ENCODE data around the gene EML1. TPM values are rescaled to one million over a fixed set of nuclear protein-coding genes. Genes with fewer than 3 reads are reported as not detected.

EML1 gene
- total RNA-seq, 2 experiments from 2014 or later, result 1.7 TPM

DNA sequence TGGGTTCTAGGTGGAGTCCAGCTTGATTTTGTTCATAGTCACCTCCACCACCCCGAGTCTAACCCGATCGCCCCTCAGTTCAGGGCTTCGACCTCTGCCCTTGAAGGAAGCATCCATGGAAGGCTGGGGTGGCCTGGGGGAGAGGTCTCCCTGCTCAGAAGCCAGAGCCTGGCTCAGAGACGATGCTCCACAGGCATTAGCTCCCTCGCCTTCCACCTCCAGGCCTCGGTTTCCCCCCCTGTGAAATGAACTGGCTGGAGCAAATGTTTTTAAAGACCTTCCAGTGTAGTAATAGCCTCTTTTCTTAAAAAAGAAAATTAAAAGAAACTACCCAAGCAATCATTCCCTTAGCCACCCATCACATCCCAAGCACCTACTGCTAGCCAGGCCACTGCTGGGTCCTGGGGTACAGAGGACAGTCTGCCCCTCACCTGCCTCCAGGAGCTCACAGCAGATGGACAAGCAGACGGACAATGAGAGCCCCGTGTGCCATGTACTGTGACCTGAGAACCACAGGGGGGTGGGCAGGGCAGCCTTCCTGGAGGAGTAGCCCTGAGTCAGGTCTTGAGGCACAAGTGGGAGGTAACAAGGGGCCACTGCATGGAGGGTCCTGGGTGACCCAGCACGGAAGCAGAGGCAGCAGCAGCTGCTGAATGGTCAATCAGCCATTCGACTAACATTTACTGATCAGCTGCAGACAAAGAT is 42.3 kb upstream of the EML1 start:
- ATAC-seq (no peak), DNase-seq (no peak)
- Mint-ChIP-seq H3K36me3 (ENCODE audit: low read depth) (no peaks in the 10 kb centered on the region), H3K9me3 (ENCODE audit: low read depth) (no peaks in the 10 kb centered on the region), H3K27me3 (peaks cover 24% of the 10 kb centered on the region), H3K27ac (no peak overlapping the region), H3K4me3 (no peak overlapping the region), H3K4me1 (peaks cover 19% of the 10 kb centered on the region)
- POLR2A ChIA-PET, result no interaction called here
- intact Hi-C loops (cut with DNase I, micrococcal nuclease), result no loop called here
- CTCF ChIA-PET, result interaction anchor here (0.6 to 2.4 kb wide), 3 partner anchors 17 to 308 kb away, joined by 3 to 10 read pairs (median 4); no protein-coding TSS in a partner anchor

DNA sequence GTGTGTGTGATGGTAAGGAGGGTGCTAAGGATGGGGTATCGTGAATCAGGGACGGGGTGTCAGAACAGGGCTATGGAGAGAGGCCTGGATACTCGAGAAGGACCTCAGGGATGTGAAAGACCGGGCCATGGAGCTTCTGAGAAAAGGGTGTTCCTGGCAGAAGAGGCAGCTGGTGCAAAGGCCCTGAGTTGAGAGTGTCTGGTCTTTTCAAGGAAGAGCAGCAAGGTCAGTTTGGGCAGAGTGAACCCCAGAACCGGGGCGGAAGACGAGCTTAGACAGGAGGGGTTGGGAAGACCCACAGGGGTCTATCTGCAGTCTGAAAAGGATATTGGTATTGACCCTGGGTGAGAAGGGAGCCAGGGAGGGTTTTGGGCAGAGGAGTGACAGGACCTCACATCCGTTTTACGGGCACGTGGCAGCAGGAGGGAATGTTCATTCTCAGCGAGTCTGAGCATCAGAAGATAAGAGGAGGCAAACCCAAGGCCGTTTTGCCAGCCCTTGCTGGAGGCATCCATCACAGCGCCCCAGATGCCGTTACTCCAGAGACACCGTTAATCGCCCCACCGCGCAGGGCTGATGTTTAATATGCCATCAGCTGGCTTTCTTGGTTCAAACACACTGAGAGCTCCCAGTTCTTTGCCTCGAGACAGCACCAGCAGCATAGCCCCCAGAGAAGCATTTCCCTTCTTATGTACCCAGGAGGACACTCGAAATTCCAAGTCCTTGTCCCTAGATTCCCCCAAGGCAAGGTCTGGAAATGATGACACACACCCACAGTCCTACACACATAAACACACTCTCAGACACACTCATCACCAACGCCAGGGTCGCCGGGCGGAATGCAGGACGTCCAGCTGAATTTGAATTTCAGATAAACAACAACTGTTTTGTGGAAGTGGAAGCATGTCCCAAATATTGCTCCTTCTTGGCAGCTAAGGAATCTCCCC is 41.4 kb upstream of the EML1 start:
- Mint-ChIP-seq H3K9me3 (ENCODE audit: low read depth) (no peaks in the 10 kb centered on the region), H3K27me3 (peaks cover 26% of the 10 kb centered on the region), H3K4me3 (no peak overlapping the region), H3K4me1 (peaks cover 10% of the 10 kb centered on the region), H3K36me3 (ENCODE audit: low read depth) (no peaks in the 10 kb centered on the region), H3K27ac (no peak overlapping the region)
- ATAC-seq, result no peak
- DNase-seq, result no peak
- intact Hi-C loops (cut with DNase I, micrococcal nuclease), result no loop called here
- CTCF ChIA-PET, result interaction anchor here (0.6 to 2.4 kb wide), 6 partner anchors 18 to 387 kb away, joined by 3 to 10 read pairs (median 4); no protein-coding TSS in a partner anchor
- POLR2A ChIA-PET, result interaction anchor here (0.7 kb wide), 1 partner anchor 48 kb away, joined by 5 read pairs; no protein-coding TSS in a partner anchor

- CTCF ChIA-PET, result interaction anchor here (0.6 to 1.3 kb wide), 5 partner anchors 19 to 387 kb away, joined by 3 to 5 read pairs (median 4); no protein-coding TSS in a partner anchor
- H3K27me3 Mint-ChIP-seq, result peaks cover 26% of the 10 kb centered on the region
- H3K27ac Mint-ChIP-seq, result no peak overlapping the region
- no peak for DNase-seq
- H3K4me1 Mint-ChIP-seq, result peaks cover 6% of the 10 kb centered on the region
- no peak overlapping the region for H3K4me3 Mint-ChIP-seq
- no peak for ATAC-seq
- intact Hi-C loops (cut with DNase I, micrococcal nuclease), result no loop called here
- POLR2A ChIA-PET, result interaction anchor here (0.7 kb wide), 1 partner anchor 47 kb away, joined by 5 read pairs; no protein-coding TSS in a partner anchor
- H3K9me3 Mint-ChIP-seq (ENCODE audit: low read depth), result no peaks in the 10 kb centered on the region
- H3K36me3 Mint-ChIP-seq (ENCODE audit: low read depth), result no peaks in the 10 kb centered on the region
These were observed 40.6 kb upstream of the EML1 start for GRCh38 chr14:99752486-99753121.

DNA sequence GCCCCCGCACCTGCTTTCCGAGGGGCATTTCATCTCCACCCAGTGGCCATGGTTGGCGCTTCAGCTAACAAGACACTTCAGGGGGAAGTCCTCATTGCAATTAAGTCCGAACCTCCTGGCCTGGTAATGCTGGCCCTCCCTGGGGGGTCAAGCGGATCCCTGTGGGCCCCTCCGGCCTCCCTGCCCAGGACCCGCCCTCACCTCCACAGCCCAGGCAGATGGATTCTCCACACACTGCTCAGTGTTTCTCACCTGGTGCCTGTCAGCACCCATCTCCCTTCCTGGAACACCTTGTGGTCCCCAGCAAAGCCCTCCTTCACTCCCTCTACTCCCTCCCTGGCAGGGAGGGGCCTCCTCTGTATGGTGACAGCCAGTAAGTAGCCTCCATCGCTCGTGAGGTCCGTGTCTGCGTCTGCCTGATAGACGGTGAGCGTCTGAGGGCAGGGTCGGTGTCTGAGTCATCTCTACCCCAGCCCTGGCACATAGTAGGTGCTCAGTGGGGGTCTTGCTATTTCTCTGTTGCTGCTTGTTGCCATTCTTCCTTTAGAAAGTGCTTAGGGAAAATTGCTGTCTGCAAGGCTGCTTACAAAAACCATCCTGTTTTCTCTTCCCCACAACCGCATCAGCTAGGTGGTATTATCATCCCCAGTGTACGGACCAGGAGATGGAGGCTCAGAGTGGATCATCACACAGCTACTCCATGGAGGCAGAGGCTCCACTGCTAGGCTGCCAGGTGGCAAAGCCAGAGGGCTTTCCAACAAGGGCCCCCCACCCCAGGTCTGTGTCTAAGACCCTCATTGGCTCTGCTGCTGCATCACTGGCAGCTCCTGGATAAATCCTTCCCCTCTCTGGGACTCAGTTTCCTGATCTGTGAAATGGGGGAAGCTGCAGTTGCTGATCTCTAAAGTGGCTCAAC is 39.7 kb upstream of the EML1 start:
- ChIA-PET CTCF (interaction anchor here (0.6 to 0.7 kb wide), 3 partner anchors 67 to 736 kb away, joined by 3 read pairs; no protein-coding TSS in a partner anchor), POLR2A (no interaction called here)
- intact Hi-C loops (cut with DNase I, micrococcal nuclease), result no loop called here
- ATAC-seq, result peak; percentile 25
- no peak for DNase-seq
- Mint-ChIP-seq H3K27ac (no peak overlapping the region), H3K4me1 (peaks cover 7% of the 10 kb centered on the region), H3K27me3 (peaks cover 26% of the 10 kb centered on the region), H3K4me3 (no peak overlapping the region), H3K9me3 (ENCODE audit: low read depth) (no peaks in the 10 kb centered on the region), H3K36me3 (ENCODE audit: low read depth) (no peaks in the 10 kb centered on the region)

GRCh38 chr14:99754141-99755067 is 38.8 kb upstream of the EML1 start:
- ATAC-seq, result peak; percentile 67
- no peaks in the 10 kb centered on the region for H3K9me3 Mint-ChIP-seq (ENCODE audit: low read depth)
- H3K4me3 Mint-ChIP-seq, result no peak overlapping the region
- intact Hi-C loops (cut with DNase I, micrococcal nuclease), result no loop called here
- peaks cover 26% of the 10 kb centered on the region for H3K27me3 Mint-ChIP-seq
- H3K36me3 Mint-ChIP-seq (ENCODE audit: low read depth), result no peaks in the 10 kb centered on the region
- ChIA-PET CTCF (interaction anchor here (0.5 to 0.8 kb wide), 8 partner anchors 10 to 737 kb away, joined by 3 to 4 read pairs (median 3); no protein-coding TSS in a partner anchor), POLR2A (no interaction called here)
- H3K4me1 Mint-ChIP-seq, result peaks cover 7% of the 10 kb centered on the region
- peak; percentile 57 for DNase-seq
- H3K27ac Mint-ChIP-seq, result no peak overlapping the region

GRCh38 chr14:99755068-99755405 is 38.2 kb upstream of the EML1 start:
- Mint-ChIP-seq H3K4me3 (no peak overlapping the region), H3K36me3 (ENCODE audit: low read depth) (no peaks in the 10 kb centered on the region), H3K4me1 (peaks cover 7% of the 10 kb centered on the region), H3K27me3 (peaks cover 24% of the 10 kb centered on the region), H3K27ac (no peak overlapping the region), H3K9me3 (ENCODE audit: low read depth) (no peaks in the 10 kb centered on the region)
- DNase-seq (no peak), ATAC-seq (no peak)
- POLR2A ChIA-PET, result no interaction called here
- intact Hi-C loops (cut with DNase I, micrococcal nuclease), result no loop called here
- CTCF ChIA-PET, result interaction anchor here (0.5 to 0.8 kb wide), 5 partner anchors 11 to 200 kb away, joined by 3 to 4 read pairs (median 3); no protein-coding TSS in a partner anchor

GRCh38 chr14:99755629-99756603 is 37.3 kb upstream of the EML1 start:
- ChIA-PET CTCF (interaction anchor here (0.7 kb wide), 1 partner anchor 12 kb away, joined by 3 read pairs; no protein-coding TSS in a partner anchor), POLR2A (no interaction called here)
- ATAC-seq (no peak), DNase-seq (no peak)
- Mint-ChIP-seq H3K4me1 (peaks cover 7% of the 10 kb centered on the region), H3K4me3 (no peak overlapping the region), H3K9me3 (ENCODE audit: low read depth) (no peaks in the 10 kb centered on the region), H3K27ac (no peak overlapping the region), H3K36me3 (ENCODE audit: low read depth) (no peaks in the 10 kb centered on the region), H3K27me3 (peaks cover 26% of the 10 kb centered on the region)
- intact Hi-C loops (cut with DNase I, micrococcal nuclease), result no loop called here

GRCh38 chr14:99756796-99757195 is 36.4 kb upstream of the EML1 start:
- CTCF ChIA-PET, result no interaction called here
- no peak for ATAC-seq
- no peaks in the 10 kb centered on the region for H3K9me3 Mint-ChIP-seq (ENCODE audit: low read depth)
- intact Hi-C loops (cut with DNase I, micrococcal nuclease), result no loop called here
- peaks cover 7% of the 10 kb centered on the region for H3K4me1 Mint-ChIP-seq
- no peak overlapping the region for H3K4me3 Mint-ChIP-seq
- H3K36me3 Mint-ChIP-seq (ENCODE audit: low read depth), result no peaks in the 10 kb centered on the region
- DNase-seq, result no peak
- peaks cover 20% of the 10 kb centered on the region for H3K27me3 Mint-ChIP-seq
- POLR2A ChIA-PET, result no interaction called here
- no peak overlapping the region for H3K27ac Mint-ChIP-seq

- ATAC-seq, result peak; percentile 55
- Mint-ChIP-seq H3K27ac (no peak overlapping the region), H3K4me1 (peaks cover 7% of the 10 kb centered on the region), H3K27me3 (peaks cover 16% of the 10 kb centered on the region), H3K36me3 (ENCODE audit: low read depth) (no peaks in the 10 kb centered on the region), H3K4me3 (no peak overlapping the region), H3K9me3 (ENCODE audit: low read depth) (no peaks in the 10 kb centered on the region)
- ChIA-PET POLR2A (no interaction called here), CTCF (interaction anchor here (0.6 to 1.3 kb wide), 3 partner anchors 17 to 127 kb away, joined by 3 read pairs; no protein-coding TSS in a partner anchor)
- intact Hi-C loops (cut with DNase I, micrococcal nuclease), result no loop called here
- DNase-seq, result no peak
These were observed 35.7 kb upstream of the EML1 start for GRCh38 chr14:99757331-99758070.

All from activated CD4-positive, alpha-beta T cell treated with anti-CD3 and anti-CD28 coated beads for 36 hours (primary cell).